ENCODE measurements around the gene SH2D4B.
A peak's percentile ranks its signal among the peaks of the same experiment; 100 is the strongest.

The SH2D4B gene

DNA sequence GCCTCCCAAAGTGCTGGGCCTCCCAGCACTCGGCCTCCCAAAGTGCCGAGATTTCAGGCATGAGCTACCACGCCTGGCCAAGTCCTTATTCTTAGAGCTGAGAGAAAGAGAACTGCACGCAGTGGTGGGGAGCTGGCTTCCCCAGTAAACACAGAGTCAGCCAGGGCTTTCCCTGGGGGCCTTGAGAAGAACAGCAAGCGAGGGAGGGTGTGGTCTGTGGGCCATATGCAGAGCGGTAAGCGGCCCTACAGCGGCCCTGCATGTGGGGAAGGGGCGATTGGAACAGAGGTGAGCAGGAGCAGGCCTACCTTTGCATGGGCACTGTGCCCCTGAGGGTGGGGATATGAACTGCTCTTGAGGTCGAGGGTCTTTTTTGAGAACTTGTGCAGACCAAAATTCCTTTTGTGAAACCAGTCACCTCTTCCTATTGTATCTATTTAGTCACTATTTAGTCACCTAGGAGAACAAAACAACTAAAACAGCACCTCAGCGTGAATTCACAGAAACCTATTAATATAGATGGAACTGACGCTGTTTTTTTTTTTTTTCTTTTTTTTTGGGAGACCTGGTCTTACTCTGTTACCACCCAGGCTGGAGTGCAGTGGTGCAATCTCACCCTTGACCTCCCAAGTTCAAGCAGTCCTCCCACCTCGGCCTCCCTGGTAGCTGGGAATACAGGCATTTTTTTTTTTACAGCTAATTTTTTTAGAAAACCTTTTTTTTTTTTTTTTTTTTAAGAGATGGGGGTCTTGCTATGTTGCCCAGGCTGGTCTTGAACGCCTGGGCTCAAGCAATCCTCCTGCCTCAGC, 36.9 kb upstream of the SH2D4B start:
- Mint-ChIP-seq H3K4me1 (peaks cover 75% of the 10 kb centered on the region), H3K27me3 (ENCODE audit: low read depth, poor library complexity) (peaks cover 5% of the 10 kb centered on the region), H3K4me3 (no peak overlapping the region), H3K9me3 (peaks cover 13% of the 10 kb centered on the region), H3K36me3 (ENCODE audit: low read depth) (peaks cover 26% of the 10 kb centered on the region), H3K27ac (peak overlapping the region; percentile 78)
- TF ChIP-seq, protein P1, sequence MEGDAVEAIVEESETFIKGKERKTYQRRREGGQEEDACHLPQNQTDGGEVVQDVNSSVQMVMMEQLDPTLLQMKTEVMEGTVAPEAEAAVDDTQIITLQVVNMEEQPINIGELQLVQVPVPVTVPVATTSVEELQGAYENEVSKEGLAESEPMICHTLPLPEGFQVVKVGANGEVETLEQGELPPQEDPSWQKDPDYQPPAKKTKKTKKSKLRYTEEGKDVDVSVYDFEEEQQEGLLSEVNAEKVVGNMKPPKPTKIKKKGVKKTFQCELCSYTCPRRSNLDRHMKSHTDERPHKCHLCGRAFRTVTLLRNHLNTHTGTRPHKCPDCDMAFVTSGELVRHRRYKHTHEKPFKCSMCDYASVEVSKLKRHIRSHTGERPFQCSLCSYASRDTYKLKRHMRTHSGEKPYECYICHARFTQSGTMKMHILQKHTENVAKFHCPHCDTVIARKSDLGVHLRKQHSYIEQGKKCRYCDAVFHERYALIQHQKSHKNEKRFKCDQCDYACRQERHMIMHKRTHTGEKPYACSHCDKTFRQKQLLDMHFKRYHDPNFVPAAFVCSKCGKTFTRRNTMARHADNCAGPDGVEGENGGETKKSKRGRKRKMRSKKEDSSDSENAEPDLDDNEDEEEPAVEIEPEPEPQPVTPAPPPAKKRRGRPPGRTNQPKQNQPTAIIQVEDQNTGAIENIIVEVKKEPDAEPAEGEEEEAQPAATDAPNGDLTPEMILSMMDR (IDR thresholded peaks at IDR 0.05): no peak
- DNase-seq: no peak

DNA sequence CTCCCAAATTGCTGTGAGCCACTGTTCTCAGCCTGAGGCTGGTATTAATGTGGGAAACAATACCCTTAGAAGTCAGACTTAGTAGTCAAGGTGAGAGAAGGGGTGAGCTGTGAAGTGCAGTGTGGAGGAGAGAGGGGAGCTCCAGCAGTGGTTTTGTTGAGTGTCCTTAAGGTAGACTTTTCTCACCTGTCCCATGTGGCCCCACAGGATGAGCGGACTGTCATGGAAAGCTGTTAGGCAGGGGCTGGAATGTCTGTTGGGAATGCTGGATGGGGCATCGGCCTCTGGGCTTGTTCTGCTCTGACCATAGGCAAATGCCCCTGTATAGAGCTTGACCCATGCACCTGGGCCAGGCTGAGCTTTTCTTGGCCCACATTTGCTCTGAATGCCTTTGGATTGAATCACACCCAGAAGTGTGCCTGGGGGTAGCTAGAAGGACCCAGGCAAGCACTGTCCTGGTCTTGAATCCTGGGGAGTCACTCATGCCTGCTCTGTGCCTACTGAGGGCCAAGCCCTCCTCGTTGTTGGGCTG, 36.3 kb upstream of the SH2D4B start:
- TF ChIP-seq, protein P1 (IDR thresholded peaks at IDR 0.05): no peak
- peak overlapping the region; percentile 78 for H3K27ac Mint-ChIP-seq

DNA sequence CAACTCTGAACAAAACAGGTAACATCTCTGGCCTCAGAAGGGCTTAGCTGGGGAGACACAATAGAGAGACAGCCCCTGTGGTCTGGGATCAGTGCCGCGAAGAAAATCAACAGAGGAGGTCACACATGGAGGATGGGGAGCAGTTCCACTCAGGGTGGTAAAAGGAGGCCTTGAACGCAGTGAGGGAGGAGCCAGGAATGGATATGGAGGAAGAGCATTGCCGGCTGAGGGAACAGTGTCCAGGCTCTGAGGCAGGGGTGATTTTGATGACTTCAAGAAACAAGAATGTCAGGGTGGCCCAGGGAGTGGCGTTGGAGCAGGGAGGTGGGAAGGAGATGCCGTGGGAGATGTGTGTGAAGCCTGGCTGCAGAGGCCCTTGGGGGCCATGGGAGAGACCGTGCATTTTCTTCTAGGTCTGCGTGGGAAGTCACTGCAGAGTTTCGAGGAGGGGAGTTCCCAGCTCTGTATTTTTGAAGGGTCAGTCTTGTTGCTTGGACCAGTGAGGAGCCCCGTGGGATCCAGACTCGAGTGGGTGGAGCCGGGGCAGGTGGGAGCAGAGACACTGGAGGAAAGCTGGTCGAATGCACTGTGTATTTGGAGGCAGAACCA, 35.7 kb upstream of the SH2D4B start:
- Mint-ChIP-seq H3K4me1 (peaks cover 75% of the 10 kb centered on the region), H3K27ac (peak overlapping the region; percentile 44), H3K27me3 (ENCODE audit: low read depth, poor library complexity) (peaks cover 5% of the 10 kb centered on the region), H3K36me3 (ENCODE audit: low read depth) (peaks cover 13% of the 10 kb centered on the region), H3K4me3 (no peak overlapping the region), H3K9me3 (peaks cover under 1% of the 10 kb centered on the region)
- no peak for DNase-seq
- TF ChIP-seq, protein P1 (IDR thresholded peaks at IDR 0.05): no peak

More for the DNA sequence above, 36.3 kb upstream of the SH2D4B start:
- peaks cover 6% of the 10 kb centered on the region for H3K9me3 Mint-ChIP-seq
- H3K36me3 Mint-ChIP-seq (ENCODE audit: low read depth): peaks cover 19% of the 10 kb centered on the region
- no peak overlapping the region for H3K4me3 Mint-ChIP-seq
- no peak for DNase-seq
- peaks cover 75% of the 10 kb centered on the region for H3K4me1 Mint-ChIP-seq
- peaks cover 5% of the 10 kb centered on the region for H3K27me3 Mint-ChIP-seq (ENCODE audit: low read depth, poor library complexity)

DNA sequence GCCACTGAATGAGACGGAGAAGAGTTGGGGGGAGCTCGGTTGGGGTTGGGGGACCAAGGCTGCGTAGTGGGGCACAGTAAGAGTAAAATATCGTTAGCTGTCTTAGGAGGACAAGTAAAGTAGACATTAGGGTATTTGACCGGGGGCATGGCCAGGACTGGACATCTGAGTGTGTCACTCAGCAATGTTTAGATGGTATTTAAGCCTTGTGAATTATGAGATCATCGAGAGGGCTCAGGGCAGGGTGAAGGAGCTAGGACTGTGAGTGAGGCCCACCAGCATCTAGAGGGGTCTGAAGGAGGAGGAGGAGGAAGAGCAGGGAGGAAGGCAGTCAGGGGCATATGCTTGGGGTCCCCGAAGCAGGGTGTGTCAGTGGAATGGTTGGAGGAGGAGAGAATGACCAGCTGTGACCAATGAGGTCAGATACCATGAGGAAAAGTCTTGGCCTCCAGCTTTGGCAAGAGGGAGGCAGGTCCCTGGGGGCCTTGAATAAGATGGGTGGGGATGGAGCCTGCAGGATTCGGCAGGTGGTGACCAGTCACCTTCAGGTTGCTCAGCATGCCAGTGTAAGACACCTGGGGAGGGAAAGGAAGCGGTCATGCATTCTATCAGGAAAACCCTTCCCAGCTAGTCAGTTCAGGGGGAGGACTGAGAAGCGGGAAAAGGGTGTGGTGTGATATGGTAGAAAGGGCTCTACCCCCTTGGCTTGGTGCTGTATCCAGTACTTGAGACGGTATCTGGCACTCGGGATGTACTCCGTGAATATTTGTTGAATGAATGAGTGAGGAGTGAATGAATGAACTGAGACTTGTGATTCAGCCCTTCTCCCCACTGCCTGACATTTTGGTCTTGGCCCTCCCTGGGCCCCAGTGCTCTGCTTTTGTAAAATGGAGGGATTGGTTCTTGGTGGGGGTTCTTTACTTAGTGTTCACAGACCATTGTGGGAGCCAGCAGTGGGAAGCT, 34.8 kb upstream of the SH2D4B start:
- Mint-ChIP-seq H3K4me3 (no peak overlapping the region), H3K4me1 (peaks cover 75% of the 10 kb centered on the region), H3K36me3 (ENCODE audit: low read depth) (peaks cover 14% of the 10 kb centered on the region), H3K9me3 (no peaks in the 10 kb centered on the region), H3K27ac (peak overlapping the region; percentile 7), H3K27me3 (ENCODE audit: low read depth, poor library complexity) (peaks cover 5% of the 10 kb centered on the region)
- TF ChIP-seq, protein P1 (IDR thresholded peaks at IDR 0.05): no peak
- DNase-seq: no peak

DNA sequence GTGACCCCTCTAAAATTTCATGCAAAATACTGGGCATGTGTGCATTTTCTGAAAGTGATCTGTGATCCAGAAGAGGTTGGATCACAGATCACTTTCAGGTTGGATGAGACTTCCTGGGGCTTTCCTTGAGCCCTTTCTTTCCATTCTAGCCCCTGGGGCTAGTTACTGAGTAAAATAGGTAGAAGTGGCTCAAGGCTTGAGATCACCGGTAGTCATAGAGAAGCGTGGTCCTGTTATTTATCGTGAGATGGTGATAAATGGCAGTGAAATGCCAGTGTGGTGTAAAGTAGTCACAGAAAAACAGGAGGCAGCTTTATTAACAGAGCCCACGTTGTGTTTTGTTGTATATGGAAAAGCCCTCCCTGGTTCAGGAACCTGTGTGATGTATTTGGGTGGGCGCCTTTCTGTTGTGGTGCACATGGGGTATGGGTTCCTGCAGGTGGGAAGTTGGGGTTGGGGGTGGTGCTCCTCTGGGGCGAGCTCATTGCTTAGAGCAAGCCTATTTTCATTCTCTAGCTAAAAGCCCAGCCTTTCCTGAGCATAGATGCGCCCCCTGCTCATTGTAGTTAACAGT, 34.0 kb upstream of the SH2D4B start:
- TF ChIP-seq, protein P1 (IDR thresholded peaks at IDR 0.05): no peak
- Mint-ChIP-seq H3K4me3 (no peak overlapping the region), H3K4me1 (peaks cover 71% of the 10 kb centered on the region), H3K27me3 (ENCODE audit: low read depth, poor library complexity) (peaks cover 5% of the 10 kb centered on the region), H3K9me3 (no peaks in the 10 kb centered on the region), H3K27ac (peak overlapping the region; percentile 7), H3K36me3 (ENCODE audit: low read depth) (peaks cover 20% of the 10 kb centered on the region)
- no peak for DNase-seq

Measured in nephron progenitor cell (in vitro differentiated cells).